ENCODE measurements around the gene LIPI.

DNA sequence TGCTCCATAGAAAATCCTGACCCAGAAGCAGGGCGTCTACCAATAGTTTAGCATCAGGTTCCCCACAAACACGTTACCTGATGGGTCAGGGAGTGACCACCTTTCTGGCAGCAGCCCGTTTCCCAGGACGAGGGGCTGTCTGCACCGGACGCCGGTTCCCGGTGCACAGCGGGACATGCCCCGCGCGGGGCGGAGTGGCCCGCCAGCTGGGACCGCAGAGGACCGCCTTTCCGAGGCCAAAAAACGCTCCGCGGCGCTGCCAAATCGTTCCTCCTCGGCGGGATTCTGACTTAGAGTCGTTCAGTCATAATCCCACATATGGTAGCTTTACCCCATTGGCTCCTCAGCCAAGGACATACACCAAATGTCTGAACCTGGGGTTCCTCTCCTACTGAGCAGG, 126.1 kb downstream of the LIPI start:
- TF ChIP-seq, protein P1, sequence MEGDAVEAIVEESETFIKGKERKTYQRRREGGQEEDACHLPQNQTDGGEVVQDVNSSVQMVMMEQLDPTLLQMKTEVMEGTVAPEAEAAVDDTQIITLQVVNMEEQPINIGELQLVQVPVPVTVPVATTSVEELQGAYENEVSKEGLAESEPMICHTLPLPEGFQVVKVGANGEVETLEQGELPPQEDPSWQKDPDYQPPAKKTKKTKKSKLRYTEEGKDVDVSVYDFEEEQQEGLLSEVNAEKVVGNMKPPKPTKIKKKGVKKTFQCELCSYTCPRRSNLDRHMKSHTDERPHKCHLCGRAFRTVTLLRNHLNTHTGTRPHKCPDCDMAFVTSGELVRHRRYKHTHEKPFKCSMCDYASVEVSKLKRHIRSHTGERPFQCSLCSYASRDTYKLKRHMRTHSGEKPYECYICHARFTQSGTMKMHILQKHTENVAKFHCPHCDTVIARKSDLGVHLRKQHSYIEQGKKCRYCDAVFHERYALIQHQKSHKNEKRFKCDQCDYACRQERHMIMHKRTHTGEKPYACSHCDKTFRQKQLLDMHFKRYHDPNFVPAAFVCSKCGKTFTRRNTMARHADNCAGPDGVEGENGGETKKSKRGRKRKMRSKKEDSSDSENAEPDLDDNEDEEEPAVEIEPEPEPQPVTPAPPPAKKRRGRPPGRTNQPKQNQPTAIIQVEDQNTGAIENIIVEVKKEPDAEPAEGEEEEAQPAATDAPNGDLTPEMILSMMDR (optimal IDR thresholded peaks at IDR 0.05 in 1 of 3, IDR thresholded peaks at IDR 0.05 in 1 of 3, conservative IDR thresholded peaks at IDR 0.05 in 1 of 3; ENCODE audit: extremely low read depth in 1 of 3, insufficient read depth in 2 of 3, low read length in 3 of 3): no peak
- no peak for TF ChIP-seq EZH2 (IDR thresholded peaks at IDR 0.05; ENCODE audit: low read length)
